Measurements from ENCODE around the gene RBFOX2.

DNA sequence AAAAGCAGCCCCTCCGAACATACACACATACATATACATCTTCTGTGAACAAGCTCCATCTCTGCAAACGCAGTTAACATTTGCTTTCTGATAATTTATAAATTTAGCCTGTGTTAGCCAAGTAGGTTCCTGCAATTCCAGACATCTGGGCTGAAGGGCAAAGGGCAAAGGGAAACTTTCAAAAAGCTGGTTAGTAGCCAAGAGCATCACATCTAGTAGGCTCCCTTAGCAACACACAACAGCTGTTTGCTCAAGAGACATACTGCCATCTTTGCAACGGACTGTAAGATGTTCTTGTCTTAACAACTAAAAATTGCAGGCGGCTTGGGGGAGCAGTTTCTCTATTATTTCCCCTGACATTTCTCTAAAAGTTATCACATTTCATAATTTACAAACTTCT, 134.9 kb downstream of the RBFOX2 start:
- TF ChIP-seq, protein P1, sequence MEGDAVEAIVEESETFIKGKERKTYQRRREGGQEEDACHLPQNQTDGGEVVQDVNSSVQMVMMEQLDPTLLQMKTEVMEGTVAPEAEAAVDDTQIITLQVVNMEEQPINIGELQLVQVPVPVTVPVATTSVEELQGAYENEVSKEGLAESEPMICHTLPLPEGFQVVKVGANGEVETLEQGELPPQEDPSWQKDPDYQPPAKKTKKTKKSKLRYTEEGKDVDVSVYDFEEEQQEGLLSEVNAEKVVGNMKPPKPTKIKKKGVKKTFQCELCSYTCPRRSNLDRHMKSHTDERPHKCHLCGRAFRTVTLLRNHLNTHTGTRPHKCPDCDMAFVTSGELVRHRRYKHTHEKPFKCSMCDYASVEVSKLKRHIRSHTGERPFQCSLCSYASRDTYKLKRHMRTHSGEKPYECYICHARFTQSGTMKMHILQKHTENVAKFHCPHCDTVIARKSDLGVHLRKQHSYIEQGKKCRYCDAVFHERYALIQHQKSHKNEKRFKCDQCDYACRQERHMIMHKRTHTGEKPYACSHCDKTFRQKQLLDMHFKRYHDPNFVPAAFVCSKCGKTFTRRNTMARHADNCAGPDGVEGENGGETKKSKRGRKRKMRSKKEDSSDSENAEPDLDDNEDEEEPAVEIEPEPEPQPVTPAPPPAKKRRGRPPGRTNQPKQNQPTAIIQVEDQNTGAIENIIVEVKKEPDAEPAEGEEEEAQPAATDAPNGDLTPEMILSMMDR (IDR thresholded peaks at IDR 0.05) = no peak
- no peak for TF ChIP-seq POLR2A (IDR thresholded peaks at IDR 0.05)

Measured in Peyer's patch (tissue), 4 donors.